ENCODE measurements around the gene RFFL.

Gene RFFL

GRCh38 chr17:34980681-34981537 lies 82.6 kb downstream of the RFFL start (continued):
- TF ChIP-seq ZSCAN5A (tag by site-specific recombination; IDR thresholded peaks at IDR 0.05), result no peak
- no peak for TF ChIP-seq KLF9 (tag by site-specific recombination; IDR thresholded peaks at IDR 0.05; ENCODE audit: low read depth)
- TF ChIP-seq ZNF555 (tag by site-specific recombination; conservative IDR thresholded peaks at IDR 0.05), result no peak
- 0 out of 2 replicates have a peak, but pooled peaks have one; percentile 15 for TF ChIP-seq ZNF2 (tag by site-specific recombination; IDR thresholded peaks at IDR 0.05)
- no peak for TF ChIP-seq ZNF530 (tag by site-specific recombination; IDR thresholded peaks at IDR 0.05; ENCODE audit: low read depth)
- no peak for TF ChIP-seq ZNF184 (tag by site-specific recombination; IDR thresholded peaks at IDR 0.05)
- TF ChIP-seq ZBTB44 (tag by site-specific recombination; IDR thresholded peaks at IDR 0.05), result no peak
- TF ChIP-seq ZNF112 (tag by site-specific recombination; IDR thresholded peaks at IDR 0.05), result no peak
- no peak; the same call in 1 of the 2 replicates for TF ChIP-seq ZNF785 (tag by site-specific recombination; IDR thresholded peaks at IDR 0.05)
- no peak for TF ChIP-seq ZNF133 (tag by site-specific recombination; IDR thresholded peaks at IDR 0.05)
- TF ChIP-seq ZNF391 (tag by site-specific recombination; IDR thresholded peaks at IDR 0.05; ENCODE audit: borderline replicate concordance, low read depth), result 0 out of 2 replicates have a peak, but pooled peaks have one; percentile 10
- no peak for TF ChIP-seq MYNN (tag by site-specific recombination; IDR thresholded peaks at IDR 0.05; ENCODE audit: borderline replicate concordance)
- no peak for TF ChIP-seq ZNF558 (tag by site-specific recombination; IDR thresholded peaks at IDR 0.05)
- no peak for TF ChIP-seq ZNF138 (tag by site-specific recombination; IDR thresholded peaks at IDR 0.05; ENCODE audit: borderline replicate concordance)
- TF ChIP-seq ZNF350 (tag by site-specific recombination; IDR thresholded peaks at IDR 0.05), result no peak
- no peak for TF ChIP-seq ZNF768 (tag by site-specific recombination; IDR thresholded peaks at IDR 0.05)
- TF ChIP-seq ZNF416 (tag by site-specific recombination; IDR thresholded peaks at IDR 0.05), result no peak
- TF ChIP-seq SP3 (tag by site-specific recombination; IDR thresholded peaks at IDR 0.05), result no peak
- TF ChIP-seq ZNF529 (tag by site-specific recombination; IDR thresholded peaks at IDR 0.05; ENCODE audit: insufficient replicate concordance), result no peak
- TF ChIP-seq ZNF488 (tag by site-specific recombination; IDR thresholded peaks at IDR 0.05), result no peak
- TF ChIP-seq KLF16 (tag by site-specific recombination; IDR thresholded peaks at IDR 0.05), result 0 out of 2 replicates have a peak, but pooled peaks have one; percentile 57
- TF ChIP-seq ZBTB49 (tag by site-specific recombination; IDR thresholded peaks at IDR 0.05; ENCODE audit: low read depth), result no peak
- peak; percentile 15; the same call in 1 of the 2 replicates for TF ChIP-seq ZNF596 (tag by site-specific recombination; IDR thresholded peaks at IDR 0.05)
- TF ChIP-seq ZFP37 (tag by site-specific recombination; IDR thresholded peaks at IDR 0.05), result peak; percentile 45; the same call in 1 of the 2 replicates
- peak; percentile 64 for TF ChIP-seq ZBTB20 (tag by site-specific recombination; IDR thresholded peaks at IDR 0.05)
- no peak for TF ChIP-seq ZNF169 (tag by site-specific recombination; IDR thresholded peaks at IDR 0.05)
- no peak; the same call in 1 of the 2 replicates for TF ChIP-seq BCL11A (tag by site-specific recombination; IDR thresholded peaks at IDR 0.05; ENCODE audit: low read depth)
- TF ChIP-seq ZNF37A (tag by site-specific recombination; IDR thresholded peaks at IDR 0.05), result no peak
- TF ChIP-seq ZNF747 (tag by site-specific recombination; IDR thresholded peaks at IDR 0.05), result no peak
- TF ChIP-seq ZNF292 (tag by site-specific recombination; IDR thresholded peaks at IDR 0.05; ENCODE audit: borderline replicate concordance, low read depth), result no peak
- TF ChIP-seq PBX3 (CRISPR knock-in tag; IDR thresholded peaks at IDR 0.05), result 0 out of 2 replicates have a peak, but pooled peaks have one; percentile 50
- TF ChIP-seq SALL2 (tag by site-specific recombination; IDR thresholded peaks at IDR 0.05; ENCODE audit: borderline replicate concordance), result no peak
